GM21360 (cell line): ENCODE measurements around the gene DCP2.

ENCODE experiments used
- ATAC-seq: cut with Tn5 transposase; IDR thresholded peaks from one replicate; pipeline ENCODE4 v1.9.1; 2021; ENCODE audit warnings: mild to moderate bottlenecking, moderate library complexity; ENCODE audit not compliant: unreplicated experiment

DCP2 gene

GRCh38 chr5:113017881-113018635 is 41.5 kb downstream of the DCP2 start:
- ATAC-seq: no peak

- no peak for ATAC-seq
Observed at GRCh38 chr5:113020461-113021273, 44.1 kb downstream of the DCP2 start.

- peak; percentile 56 for ATAC-seq
Observed at GRCh38 chr5:113022661-113023060, 46.1 kb downstream of the DCP2 start.

GRCh38 chr5:113024076-113024697 is 47.6 kb downstream of the DCP2 start:
- ATAC-seq: no peak

- no peak for ATAC-seq
Observed at GRCh38 chr5:113025596-113025995, 49.0 kb downstream of the DCP2 start.

- no peak for ATAC-seq
Observed at GRCh38 chr5:113026211-113026610, 49.6 kb downstream of the DCP2 start.

- no peak for ATAC-seq
Observed at GRCh38 chr5:113027015-113027414, 50.4 kb downstream of the DCP2 start.

- ATAC-seq: no peak
Observed at GRCh38 chr5:113027431-113027830, 50.8 kb downstream of the DCP2 start.

GRCh38 chr5:113029614-113030013 is 53.0 kb downstream of the DCP2 start:
- ATAC-seq: no peak

- no peak for ATAC-seq
Observed at GRCh38 chr5:113031104-113031503, 54.5 kb downstream of the DCP2 start.

- ATAC-seq: no peak
Observed at GRCh38 chr5:113031557-113031956, 55.0 kb downstream of the DCP2 start.

GRCh38 chr5:113034182-113034773 is 57.7 kb downstream of the DCP2 start:
- no peak for ATAC-seq

GRCh38 chr5:113035096-113035495 is 58.5 kb downstream of the DCP2 start:
- no peak for ATAC-seq

- no peak for ATAC-seq
Observed at GRCh38 chr5:113036321-113036720, 59.7 kb downstream of the DCP2 start.

- no peak for ATAC-seq
Observed at GRCh38 chr5:113036826-113037225, 60.2 kb downstream of the DCP2 start.

GRCh38 chr5:113038136-113038535 is 61.5 kb downstream of the DCP2 start:
- no peak for ATAC-seq

- ATAC-seq: no peak
Observed at GRCh38 chr5:113038714-113039113, 62.1 kb downstream of the DCP2 start.

- no peak for ATAC-seq
Observed at GRCh38 chr5:113039229-113039933, 62.8 kb downstream of the DCP2 start.

GRCh38 chr5:113039934-113040285 is 63.3 kb downstream of the DCP2 start:
- ATAC-seq: no peak

- no peak for ATAC-seq
Observed at GRCh38 chr5:113040672-113041260, 64.2 kb downstream of the DCP2 start.
